ENCODE measurements around the gene PEAK3.

The PEAK3 gene

DNA sequence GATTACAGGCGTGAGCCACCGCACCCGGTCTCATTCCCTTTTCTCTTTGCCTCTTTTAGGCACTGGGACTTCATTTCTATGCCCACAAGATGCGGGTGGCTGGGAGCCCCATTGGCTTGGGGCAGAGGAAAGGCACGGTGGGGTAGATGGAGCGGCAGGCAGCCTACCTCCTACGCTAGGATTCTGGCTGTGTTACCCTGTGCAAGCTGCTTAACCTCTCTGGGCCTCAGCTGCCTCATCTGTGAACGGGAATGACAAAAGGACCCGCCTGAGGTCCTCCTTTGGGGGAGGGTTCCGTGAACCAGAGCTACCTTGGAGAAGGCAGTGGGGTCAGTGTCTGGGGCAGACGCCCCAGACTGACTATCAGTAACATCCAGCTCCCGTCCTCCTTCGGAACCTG lies 35.3 kb upstream of the PEAK3 start:
- no peak for DNase-seq (ENCODE audit: low read depth)

DNA sequence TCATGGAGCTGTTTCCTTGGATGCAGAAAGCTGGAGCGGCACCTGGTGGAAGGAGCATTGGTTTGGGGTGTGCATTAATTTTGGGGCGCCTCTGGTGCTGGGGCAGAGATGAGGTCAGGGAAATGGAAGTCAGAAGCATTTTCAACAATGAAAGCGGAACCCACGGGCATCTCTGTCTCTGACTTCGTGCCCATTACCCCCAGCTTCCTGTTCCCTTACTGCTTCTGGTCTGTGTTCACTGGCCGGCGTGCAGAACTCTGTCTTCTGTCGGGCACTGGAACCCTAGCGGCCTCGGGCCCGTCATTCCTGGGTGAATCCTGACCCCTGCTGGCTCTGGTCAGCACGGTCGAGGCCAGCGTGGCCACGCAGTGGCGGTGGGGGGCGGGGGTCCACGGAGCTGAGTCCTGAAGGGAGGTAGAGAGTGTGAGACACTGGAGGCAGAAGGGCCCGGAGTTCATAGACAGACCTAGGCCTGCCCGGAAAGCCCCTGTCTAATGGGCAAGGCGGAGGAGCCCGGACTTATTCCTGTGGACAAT lies 33.9 kb upstream of the PEAK3 start:
- no peak for DNase-seq (ENCODE audit: low read depth)

More for the DNA sequence above, 35.3 kb upstream of the PEAK3 start:
- no peak overlapping the region for H3K4me3 ChIP-seq (ENCODE audit: low read depth, low read length)

DNA sequence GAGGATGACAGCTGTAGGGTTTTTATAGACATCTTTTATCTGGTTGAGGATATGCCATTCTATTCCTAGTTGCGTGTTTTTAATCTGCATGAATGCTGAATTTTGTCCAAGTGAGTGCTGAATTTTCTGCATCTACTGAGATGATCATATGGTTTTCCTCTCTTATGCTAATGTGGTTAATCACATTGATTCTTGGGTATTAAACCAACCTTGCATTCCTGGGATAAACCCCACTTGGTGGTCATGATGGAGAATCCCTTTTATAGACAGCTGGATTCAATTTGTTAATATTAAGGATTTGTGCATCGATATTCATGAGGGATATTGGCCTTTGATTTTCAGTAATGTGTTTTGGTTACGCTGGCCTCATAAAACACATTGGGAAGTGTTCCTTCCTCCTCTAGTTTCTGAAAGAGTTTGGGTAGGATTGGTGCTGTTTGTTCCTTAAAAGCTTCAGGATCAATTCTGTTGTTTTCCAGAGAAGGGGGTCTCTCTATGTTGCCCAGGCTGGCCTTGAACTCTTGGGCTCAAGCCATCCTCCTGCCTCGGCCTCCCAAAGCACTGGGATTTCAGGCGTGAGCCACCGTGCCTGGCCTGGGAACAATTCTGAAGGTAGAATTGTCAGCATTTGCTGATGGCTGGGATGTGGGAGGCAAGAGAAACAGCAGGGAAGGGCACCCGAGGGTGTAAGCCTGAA lies 33.3 kb upstream of the PEAK3 start:
- DNase-seq (ENCODE audit: low read depth), result no peak
- H3K4me3 ChIP-seq (ENCODE audit: low read depth, low read length), result no peak overlapping the region

More for the DNA sequence above, 33.9 kb upstream of the PEAK3 start:
- no peak overlapping the region for H3K4me3 ChIP-seq (ENCODE audit: low read depth, low read length)

DNA sequence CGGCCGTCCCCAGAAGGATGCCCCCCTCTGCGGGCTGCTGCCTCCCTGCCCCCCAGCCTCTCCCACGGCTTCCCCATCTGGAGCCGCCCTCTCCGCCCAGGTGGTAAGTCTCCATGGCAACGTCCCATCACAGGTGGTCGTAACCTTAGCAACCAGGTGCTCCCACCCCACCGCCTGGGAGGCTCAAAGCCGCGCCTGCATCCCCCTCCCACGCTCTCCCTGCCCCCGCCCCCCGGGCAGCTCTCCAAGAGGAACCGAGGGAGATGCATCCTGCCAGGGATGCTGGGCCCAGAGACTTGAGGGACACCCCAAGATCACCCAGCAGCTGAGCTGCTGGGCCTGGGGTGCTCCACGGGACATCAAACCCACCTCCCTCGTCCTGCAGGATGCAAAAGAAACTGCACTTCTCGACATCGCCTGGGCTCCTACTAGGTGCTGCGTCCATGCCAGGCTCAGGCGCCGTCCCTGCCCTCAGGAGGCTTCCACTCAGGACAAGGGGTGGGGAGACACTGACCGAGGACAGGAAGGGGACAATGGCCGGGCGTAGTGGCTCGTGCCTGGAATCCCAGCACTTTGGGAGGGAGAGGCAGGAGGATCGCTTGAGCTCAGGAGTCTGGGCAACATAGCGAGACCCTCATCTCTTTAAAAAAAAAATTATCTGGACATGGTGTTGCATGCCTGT lies 31.0 kb upstream of the PEAK3 start:
- H3K4me3 ChIP-seq (ENCODE audit: low read depth, low read length), result no peak overlapping the region
- DNase-seq (ENCODE audit: low read depth), result no peak

DNA sequence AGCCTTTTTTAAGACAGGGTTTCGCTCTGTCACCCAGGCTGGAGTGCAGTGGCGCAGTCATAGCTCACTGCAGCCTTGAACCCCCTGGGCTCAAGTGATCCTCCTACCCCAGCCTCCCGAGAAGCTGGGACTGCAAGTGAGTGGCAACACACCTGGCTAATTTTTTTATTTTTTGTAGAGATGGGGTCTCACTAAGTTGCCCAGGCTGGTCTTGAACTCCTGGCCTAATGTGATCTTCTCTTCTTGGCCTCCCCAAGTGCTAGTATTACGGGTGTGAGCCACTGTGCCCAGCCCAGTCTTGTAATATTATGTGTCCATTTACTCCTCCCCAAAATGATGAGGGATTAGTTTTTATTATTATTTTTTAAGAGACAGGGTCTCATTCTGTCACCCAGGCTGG lies 29.1 kb upstream of the PEAK3 start:
- H3K4me3 ChIP-seq (ENCODE audit: low read depth, low read length), result no peak overlapping the region

DNA sequence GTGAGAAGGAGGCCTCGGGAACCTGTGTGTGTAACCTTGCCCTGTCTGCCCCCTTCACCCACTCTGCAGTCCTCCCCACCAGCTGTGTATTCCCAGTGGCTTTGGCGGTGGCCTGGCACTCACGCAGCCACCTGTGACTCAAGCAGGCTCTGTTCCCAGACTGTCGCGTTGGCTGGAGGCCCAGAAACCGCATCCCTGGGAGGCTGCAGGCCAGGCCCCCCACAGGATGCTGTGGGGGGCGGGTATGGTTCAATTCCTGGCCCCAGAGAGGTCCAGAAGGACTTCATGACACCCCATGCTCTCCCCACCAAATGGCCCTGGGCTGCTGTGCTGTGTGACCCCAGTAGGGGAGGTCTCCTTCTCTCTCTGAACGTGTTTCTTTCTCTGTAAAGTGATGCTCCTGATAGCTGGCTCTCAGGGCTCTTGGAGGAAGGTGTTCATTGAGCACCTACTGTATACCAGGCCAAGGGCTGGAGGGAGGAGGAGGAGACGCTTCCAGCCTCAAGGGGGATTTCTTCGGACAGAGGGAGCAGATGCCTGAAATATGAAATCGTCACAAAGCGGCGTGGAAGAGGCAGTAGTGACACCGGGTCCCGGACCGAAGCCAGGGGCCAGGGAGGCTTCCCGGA lies 27.9 kb upstream of the PEAK3 start:
- no peak for DNase-seq (ENCODE audit: low read depth)
- H3K4me3 ChIP-seq (ENCODE audit: low read depth, low read length), result no peak overlapping the region

More for the DNA sequence above, 29.1 kb upstream of the PEAK3 start:
- DNase-seq (ENCODE audit: low read depth), result no peak

DNA sequence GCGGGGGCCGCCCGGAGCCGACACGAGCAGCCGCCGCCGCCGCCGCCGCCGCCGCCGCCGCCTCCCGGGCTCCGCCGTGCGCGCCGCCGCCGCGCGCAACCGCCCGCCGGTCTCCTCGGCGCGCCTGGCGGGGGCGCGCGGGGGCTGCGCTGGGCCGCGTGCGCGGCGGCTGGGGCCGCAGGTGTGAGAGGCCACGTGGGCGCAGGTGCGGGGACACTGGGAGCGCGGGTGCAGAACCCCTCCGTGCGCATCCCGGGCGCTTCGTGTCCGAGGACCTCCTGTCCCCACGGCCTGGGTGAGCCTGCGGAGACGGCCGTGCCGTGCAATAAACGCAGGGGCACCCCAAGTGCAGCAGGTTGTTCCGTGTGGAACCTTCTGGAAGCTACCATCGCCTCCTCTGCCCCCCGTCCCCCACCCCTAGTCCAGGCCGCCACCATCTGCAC lies 26.2 kb upstream of the PEAK3 start, which contains the start of gene LINGO3:
TSS of gene LINGO3 (minus strand) at position 41 of the 443 bp plus-strand sequence. CDS start 16,378 bp downstream, outside the sequence.
- peak within 1 kb of the TSS; percentile 34 for H3K4me3 ChIP-seq (ENCODE audit: low read depth, low read length)
- DNase-seq (ENCODE audit: low read depth), result no peak

DNA sequence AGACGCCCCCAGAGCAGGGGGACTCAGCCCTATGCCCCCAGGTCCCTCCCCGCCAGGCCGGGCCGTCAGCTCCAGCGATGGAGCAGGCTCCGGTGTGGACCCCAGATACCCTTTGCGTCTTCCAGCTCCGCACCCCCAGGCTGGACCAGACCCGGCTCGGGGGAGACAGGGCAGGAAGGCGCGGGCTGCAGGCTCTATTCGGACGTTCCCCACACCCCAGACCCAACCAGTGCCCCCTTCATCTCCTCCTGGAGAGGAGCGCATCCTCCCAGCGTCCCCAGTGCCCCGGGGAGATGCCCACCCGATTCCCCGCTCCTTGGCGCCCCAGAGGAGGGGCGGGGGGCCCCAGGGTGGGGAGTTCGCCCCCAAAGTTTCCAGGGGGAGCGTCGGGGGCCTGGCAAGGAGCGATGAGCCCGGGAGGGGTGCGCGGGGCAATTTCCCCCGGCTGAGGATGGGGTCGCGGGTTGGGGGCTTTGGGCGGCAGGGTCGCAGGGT lies 25.6 kb upstream of the PEAK3 start:
- no peak for DNase-seq (ENCODE audit: low read depth)
- H3K4me3 ChIP-seq (ENCODE audit: low read depth, low read length), result peak overlapping the region; percentile 17

DNA sequence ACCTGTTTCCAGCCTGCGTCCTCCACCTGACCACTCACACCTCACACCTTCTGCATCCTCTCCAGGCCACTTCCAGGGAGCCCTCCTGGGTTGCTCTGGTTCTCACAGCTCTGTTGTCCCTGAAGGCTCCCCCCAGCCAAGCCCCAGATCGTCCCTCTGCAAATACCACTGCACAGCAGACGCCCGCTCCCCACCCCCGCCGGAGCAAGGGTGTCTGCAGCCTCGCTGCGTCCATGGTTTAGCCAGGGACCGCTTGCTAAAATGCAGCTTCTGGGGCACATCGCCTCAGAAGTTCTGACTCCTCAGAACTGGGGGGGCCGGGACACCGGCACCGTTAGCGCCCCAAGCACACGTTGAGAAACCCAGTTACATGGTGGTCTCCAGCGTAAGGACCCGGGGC lies 25.0 kb upstream of the PEAK3 start:
- no peak for DNase-seq (ENCODE audit: low read depth)

DNA sequence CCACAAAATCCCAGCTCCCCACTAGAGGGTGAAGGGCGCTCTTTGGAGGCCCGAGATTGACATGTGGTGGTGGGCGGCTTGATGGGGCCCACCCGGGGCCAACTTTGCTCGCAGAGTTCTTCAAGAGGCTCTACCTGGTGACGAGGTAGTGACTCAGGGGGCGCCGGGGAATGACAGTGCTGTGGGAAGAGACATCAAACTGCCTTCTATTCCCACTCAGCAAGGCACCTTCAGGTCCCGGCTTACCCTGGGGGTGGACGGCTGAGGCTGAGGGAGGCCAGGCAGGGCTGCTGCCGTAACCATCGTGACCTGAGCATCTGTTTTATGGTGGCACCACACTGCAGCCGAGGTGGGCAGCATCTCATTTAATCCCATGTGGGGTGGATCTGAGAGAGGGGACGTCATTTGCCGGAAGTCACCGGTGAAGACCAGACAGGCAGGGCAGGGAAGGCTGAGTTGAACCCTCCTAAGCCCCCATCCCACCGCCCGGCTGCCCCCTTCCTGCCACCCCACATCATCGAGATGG lies 24.4 kb upstream of the PEAK3 start:
- no peak for DNase-seq (ENCODE audit: low read depth)
- no peak overlapping the region for H3K4me3 ChIP-seq (ENCODE audit: low read depth, low read length)

More for the DNA sequence above, 25.0 kb upstream of the PEAK3 start:
- no peak overlapping the region for H3K4me3 ChIP-seq (ENCODE audit: low read depth, low read length)

DNA sequence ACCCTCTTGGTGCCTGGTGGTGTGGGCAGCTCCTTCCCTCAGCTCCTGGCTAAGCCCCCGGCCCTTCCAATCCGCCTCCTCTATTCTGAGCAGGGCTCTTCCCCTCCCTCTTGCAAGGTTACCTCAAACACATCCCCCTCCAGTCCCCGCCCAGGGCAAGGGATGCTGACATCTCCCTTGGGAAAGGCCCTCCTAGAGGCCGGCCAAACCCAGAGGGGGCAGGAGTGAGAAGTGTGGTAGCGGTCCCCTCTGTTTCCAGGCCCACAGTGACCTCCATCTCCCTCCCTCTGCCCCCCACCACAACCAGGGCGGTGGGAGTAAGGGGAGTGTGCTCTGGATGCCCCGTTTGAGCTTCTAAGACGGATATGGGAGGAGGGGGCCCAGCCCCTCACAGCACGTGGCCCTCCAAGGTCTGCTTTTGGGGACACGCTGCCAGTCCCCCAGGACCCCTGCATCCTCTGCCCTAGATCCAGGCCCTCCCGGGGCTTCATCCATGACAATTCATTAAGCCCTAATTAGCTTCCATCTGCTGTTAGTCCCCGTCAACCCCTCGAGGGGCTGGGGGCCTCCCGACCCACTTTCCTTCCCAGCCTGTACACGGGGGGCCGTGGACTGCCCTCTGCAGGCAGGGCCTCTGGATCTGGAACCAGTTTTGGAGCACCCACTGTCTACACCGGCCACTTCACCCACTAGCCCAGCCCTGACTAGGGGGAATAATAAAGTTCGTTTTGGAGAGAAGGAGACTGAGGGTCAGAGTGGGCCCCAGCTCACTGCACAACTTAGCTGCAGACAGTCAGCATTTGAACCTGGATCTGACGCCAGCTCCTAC lies 23.7 kb upstream of the PEAK3 start:
- DNase-seq (ENCODE audit: low read depth), result no peak
- H3K4me3 ChIP-seq (ENCODE audit: low read depth, low read length), result no peak overlapping the region

DNA sequence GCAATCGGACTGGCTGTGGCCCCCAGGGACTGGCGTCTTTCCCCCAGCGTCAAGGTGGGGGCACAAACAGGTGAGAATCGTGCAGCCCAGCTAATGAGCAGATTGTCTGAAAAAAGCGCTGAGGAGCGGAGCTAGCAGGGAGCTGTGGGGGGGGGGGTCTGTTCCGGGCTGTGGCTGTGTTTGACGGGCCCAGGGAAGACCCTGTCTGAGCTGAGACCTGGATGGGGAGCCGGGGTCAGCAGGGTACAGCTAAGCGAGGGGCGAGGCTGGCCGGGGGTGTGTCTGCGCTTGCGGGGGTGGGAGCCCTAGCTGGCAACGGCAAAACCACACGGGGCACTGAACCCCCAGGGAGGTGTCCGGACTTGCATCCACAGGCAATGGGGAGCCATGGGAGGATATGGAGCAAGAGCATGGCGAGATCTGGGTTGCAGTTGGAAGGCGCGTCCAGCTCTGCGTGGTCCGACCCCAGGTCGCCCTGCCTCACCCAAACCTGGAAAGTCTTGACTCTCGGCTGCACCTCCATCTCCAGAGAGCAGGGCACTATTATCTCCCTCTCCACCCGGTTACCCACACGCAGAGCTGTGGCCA lies 21.3 kb upstream of the PEAK3 start:
- DNase-seq (ENCODE audit: low read depth), result no peak
- H3K4me3 ChIP-seq (ENCODE audit: low read depth, low read length), result no peak overlapping the region

DNA sequence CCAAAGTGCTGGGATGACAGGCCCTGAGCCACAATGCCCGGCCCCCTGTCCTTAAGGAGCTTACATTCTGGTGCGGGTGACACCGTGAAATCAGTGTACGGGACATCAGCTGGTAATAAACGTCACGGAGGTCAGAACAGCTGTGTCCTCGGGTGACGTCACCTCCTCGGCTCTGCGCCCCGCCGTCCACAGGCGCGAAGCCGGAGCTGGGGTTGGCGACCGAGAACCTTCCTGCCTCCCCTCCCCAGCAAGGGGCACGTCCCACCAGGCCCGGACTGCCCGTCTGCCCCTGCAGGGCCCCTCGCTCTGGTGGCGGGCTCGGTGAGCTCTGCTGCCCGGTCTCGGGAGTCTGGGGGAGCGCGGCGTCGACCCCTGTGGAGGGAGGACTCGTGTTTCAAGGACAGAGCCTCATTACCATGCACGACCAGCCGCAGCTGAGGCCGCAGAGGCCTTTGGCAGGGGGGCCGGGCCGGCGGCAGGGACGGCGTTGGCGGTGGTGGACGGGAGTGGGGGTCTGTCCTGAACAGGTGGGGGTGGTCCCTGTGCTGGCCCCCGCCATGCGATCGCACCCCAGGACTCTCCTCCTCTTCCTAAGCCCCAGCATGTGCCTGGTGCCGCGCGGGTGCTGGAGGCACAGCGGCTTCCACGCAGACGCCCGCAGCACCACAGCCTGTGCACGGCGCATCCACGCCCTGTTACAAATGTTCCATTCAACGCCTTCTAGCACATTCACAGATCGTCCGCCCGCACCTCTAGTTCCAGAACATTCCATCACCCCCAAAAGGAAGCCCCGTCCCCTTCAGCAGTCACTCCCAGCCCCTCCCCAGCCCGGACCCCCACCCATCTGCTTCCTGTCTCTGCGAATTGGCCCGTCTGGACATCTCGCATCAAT lies 20.6 kb upstream of the PEAK3 start:
- DNase-seq (ENCODE audit: low read depth), result no peak

DNA sequence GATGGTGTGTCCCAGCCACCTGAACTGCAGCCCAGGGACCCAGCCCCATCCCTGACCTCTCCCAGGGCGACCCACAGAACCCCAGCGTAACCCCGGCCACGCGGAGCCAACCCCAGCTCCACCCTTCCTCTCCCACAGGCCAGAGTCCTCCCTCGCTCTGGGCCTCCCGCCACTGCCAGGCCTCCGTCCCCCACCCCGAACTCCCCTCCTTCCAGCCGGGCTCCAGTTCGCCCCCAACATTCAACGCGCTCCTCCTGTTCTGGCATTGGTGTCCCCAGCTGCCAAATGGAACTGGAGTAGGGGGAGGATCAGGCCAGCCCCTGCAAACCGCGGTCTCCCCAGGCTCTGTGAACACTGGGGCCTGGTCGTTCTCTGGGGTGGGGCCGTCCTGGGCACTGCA lies 18.6 kb upstream of the PEAK3 start:
- no peak for DNase-seq (ENCODE audit: low read depth)

More for the DNA sequence above, 20.6 kb upstream of the PEAK3 start:
- H3K4me3 ChIP-seq (ENCODE audit: low read depth, low read length), result no peak overlapping the region

DNA sequence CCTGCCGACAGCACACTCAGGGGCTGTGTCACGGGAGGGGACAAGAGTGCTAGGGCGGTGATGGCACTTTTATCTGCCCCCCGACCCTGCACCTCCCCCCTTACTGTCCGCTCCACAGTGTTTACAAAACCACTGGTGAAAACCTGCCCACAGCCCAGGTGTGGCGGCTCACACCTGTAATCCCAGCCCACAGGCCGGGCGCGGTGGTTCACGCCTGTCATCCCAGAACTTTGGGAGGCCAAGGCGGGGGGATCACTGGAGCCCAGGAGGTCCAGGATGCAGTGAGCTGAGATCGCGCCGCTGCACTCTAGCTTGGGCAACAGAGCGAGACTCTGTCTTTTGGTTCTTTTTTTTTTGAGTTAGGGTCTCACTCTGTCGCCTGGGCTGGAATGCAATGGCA lies 14.2 kb upstream of the PEAK3 start:
- no peak overlapping the region for H3K4me3 ChIP-seq (ENCODE audit: low read depth, low read length)
- no peak for DNase-seq (ENCODE audit: low read depth)

More for the DNA sequence above, 18.6 kb upstream of the PEAK3 start:
- H3K4me3 ChIP-seq (ENCODE audit: low read depth, low read length), result no peak overlapping the region

DNA sequence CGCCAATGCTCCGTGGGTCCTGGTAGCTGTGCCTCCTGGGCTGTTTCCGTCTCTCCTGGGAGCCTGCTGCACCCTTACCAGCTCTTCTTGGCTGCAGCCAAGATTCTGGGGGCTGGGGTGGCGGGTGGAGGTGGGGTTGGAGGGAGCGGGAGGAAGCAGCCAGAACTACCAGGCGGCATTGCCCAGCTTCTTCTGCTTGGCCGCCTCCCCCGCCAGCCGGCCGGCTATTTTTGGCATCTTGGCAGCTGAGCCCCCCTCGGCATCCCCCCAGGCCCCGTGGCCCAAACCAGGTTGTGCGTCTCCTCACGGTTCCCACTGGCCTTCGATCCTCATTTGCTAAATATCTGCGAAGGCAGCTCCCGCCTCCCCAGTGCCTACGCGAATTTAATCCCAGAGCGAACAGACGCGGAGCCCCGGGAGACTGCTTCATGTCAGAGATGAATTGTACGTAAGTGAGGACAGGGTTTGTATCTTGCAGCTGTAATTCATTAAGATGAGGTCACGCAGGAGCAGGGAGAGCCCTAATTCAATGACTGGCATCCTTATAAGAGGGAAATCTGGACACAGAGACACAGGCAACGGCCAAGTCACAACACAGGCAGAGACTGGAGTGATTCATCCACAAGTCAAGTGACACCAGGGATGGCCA lies 12.8 kb upstream of the PEAK3 start:
- no peak overlapping the region for H3K4me3 ChIP-seq (ENCODE audit: low read depth, low read length)
- peak; percentile 57 for DNase-seq (ENCODE audit: low read depth)

DNA sequence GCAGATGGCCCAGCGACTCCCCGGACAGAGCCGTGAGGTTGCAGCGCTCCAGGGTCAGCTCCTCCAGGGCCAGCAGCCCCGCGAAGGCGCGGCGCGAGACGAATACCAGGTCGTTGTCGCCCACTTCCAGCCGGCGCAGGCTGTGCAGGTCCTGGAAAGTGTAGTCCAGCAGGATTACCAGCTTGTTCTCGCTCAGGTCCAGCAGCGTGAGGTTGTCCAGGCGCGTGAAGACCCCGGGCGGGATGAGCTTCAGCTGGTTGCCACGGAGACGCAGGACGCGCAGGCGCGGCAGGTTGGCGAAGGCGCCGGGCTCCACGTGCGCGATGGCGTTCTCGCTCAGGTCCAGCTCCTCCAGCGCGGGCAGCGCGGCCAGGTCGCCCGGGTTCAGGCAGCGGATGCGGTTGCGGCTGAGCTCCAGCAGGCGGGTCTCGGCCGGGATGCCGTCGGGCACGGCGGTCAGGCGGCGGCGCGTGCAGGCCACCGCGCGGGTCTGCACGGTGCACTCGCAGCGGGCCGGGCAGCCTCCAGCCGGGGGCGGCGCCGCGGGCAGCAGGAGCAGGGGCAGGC lies 9.3 kb upstream of the PEAK3 start:
- no peak for DNase-seq (ENCODE audit: low read depth)
- peak overlapping the region; percentile 21 for H3K4me3 ChIP-seq (ENCODE audit: low read depth, low read length)

Measured in skeletal muscle cell (primary cell).